ENCODE measurements around the gene LHPP.

Gene LHPP

DNA sequence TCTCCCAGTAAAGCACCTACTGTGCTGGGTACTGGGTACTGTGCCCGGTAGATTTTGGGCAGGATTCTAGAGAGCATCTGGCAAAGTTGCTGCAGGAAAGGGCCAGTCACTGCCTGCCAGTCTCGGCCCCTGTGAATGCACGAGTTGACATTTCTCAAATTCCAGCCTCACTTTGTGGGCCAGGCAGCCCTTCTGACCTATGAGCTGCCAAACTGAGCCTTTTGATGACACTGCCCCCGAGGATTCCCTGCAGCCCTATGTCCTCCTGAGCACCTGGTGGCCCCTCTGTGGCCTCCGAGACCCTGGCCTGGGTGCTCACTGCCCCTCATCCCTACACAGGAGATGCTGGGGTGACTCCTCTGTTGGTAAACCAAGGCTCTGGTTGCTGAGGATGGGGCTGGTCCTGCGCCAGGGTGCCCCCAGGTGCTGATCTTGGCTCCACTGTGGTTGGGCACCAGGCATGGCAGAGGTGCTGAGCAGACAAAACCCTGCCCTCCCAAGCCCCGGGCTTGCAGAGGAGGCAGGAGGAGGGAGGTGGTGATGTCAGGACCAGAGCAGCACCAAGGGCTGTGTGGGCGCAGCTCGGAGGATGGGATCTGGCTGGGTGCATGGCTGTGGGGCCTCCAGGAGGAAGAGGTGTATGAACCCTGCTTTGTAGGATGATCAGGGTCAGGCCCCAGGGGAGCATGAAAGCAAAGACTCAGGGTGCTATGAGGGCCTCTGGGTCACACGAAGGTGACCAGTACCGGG, 16.2 kb downstream of the LHPP start:
- TF ChIP-seq, protein P1, sequence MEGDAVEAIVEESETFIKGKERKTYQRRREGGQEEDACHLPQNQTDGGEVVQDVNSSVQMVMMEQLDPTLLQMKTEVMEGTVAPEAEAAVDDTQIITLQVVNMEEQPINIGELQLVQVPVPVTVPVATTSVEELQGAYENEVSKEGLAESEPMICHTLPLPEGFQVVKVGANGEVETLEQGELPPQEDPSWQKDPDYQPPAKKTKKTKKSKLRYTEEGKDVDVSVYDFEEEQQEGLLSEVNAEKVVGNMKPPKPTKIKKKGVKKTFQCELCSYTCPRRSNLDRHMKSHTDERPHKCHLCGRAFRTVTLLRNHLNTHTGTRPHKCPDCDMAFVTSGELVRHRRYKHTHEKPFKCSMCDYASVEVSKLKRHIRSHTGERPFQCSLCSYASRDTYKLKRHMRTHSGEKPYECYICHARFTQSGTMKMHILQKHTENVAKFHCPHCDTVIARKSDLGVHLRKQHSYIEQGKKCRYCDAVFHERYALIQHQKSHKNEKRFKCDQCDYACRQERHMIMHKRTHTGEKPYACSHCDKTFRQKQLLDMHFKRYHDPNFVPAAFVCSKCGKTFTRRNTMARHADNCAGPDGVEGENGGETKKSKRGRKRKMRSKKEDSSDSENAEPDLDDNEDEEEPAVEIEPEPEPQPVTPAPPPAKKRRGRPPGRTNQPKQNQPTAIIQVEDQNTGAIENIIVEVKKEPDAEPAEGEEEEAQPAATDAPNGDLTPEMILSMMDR (IDR thresholded peaks at IDR 0.05; ENCODE audit: extremely low read depth, insufficient read depth, missing control alignments) = no peak
- no peak for DNase-seq (ENCODE audit: low spot score)
- in situ Hi-C loops (cut with MboI; ENCODE audit: low pct_unique_long_range_greater_than_20kb, low sequenced_read_pairs, unreplicated experiment) = no loop called here

DNA sequence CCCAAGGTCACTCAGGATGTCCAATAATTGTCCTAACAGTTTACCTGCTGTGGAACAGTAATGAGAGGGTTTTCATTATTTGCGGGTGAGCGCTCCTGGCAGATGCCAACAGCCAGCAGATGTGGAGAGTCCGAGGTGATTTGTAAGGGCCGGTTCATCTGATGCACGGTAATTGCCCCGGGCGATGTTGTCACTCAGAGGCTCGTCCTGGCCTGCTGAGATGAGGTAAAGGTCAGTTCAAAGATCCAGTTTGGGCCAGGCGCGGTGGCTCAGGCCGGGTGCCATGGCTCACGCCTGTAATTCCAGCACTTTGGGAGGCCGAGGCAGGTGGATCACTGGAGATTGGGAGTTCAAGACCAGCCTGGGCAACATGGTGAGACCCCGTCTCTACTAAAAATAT, 16.9 kb downstream of the LHPP start:
- no peak for DNase-seq (ENCODE audit: low spot score)
- TF ChIP-seq, protein P1 (IDR thresholded peaks at IDR 0.05; ENCODE audit: extremely low read depth, insufficient read depth, missing control alignments) = no peak
- in situ Hi-C loops (cut with MboI; ENCODE audit: low pct_unique_long_range_greater_than_20kb, low sequenced_read_pairs, unreplicated experiment) = no loop called here

- no peak for DNase-seq (ENCODE audit: low spot score)
- in situ Hi-C loops (cut with MboI; ENCODE audit: low pct_unique_long_range_greater_than_20kb, low sequenced_read_pairs, unreplicated experiment) = no loop called here
- TF ChIP-seq, protein P1 (IDR thresholded peaks at IDR 0.05; ENCODE audit: extremely low read depth, insufficient read depth, missing control alignments) = no peak
These were observed 19.2 kb downstream of the LHPP start for GRCh38 chr10:124480860-124481259.

GRCh38 chr10:124481717-124482116, 20.1 kb downstream of the LHPP start:
- DNase-seq (ENCODE audit: low spot score) = no peak
- in situ Hi-C loops (cut with MboI; ENCODE audit: low pct_unique_long_range_greater_than_20kb, low sequenced_read_pairs, unreplicated experiment) = no loop called here
- TF ChIP-seq, protein P1 (IDR thresholded peaks at IDR 0.05; ENCODE audit: extremely low read depth, insufficient read depth, missing control alignments) = no peak

GRCh38 chr10:124482236-124482800, 20.7 kb downstream of the LHPP start:
- DNase-seq (ENCODE audit: low spot score) = no peak
- in situ Hi-C loops (cut with MboI; ENCODE audit: low pct_unique_long_range_greater_than_20kb, low sequenced_read_pairs, unreplicated experiment) = no loop called here
- TF ChIP-seq, protein P1 (IDR thresholded peaks at IDR 0.05; ENCODE audit: extremely low read depth, insufficient read depth, missing control alignments) = no peak

DNA sequence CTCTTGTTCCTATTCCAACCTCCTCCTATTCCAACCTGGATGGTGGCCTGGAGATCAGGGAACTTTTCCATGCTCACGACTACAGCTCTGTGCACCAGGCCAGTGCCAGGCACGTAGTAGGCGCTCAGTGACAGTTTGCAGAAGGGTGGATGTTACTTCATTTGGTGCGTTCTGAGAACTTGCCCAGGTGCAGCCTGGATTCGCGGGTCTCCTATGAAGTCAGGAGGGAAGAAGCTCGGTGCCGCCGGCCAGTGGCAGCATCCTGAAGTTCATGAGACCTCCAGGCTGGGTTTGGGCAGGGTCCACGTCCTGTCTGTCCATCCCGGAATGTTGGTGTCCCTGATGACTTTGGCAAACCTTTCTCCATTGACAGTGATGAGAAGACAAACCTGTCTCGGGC, 21.3 kb downstream of the LHPP start:
- no peak for DNase-seq (ENCODE audit: low spot score)
- TF ChIP-seq, protein P1 (IDR thresholded peaks at IDR 0.05; ENCODE audit: extremely low read depth, insufficient read depth, missing control alignments) = no peak
- in situ Hi-C loops (cut with MboI; ENCODE audit: low pct_unique_long_range_greater_than_20kb, low sequenced_read_pairs, unreplicated experiment) = no loop called here

All from GM13977 (cell line).